GM12878 (cell line): ENCODE results near the gene PARM1. TPM values are rescaled to one million over a fixed set of nuclear protein-coding genes. Genes with fewer than 3 reads are reported as not detected.

Source experiments
- ATAC-seq: fragments of 200-7000 bp; cut with Tn5 transposase; 3 replicates; pipeline ENCODE4 v1.9.1; 2020; ENCODE audit warnings: mild to moderate bottlenecking, moderate library complexity
- BruUV-seq: library from RNA; stranded (reverse); fragments of 400-500 nt; replicated peaks from 2 replicates; lab custom pipeline; 2021; lab: Mats Ljungman, UMichigan
- CTCF ChIA-PET: fragments of 300-600 bp; sonication (Branson Sonifier 250); formaldehyde crosslinking; extraction: SDS; loops from one replicate; lab custom pipeline; 2021; ENCODE audit warnings: inconsistent platforms; lab: Yijun Ruan, JAX
- POLR2A ChIA-PET: fragments of 350-600 bp; formaldehyde crosslinking; extraction: SDS; loops from one replicate; lab custom pipeline; 2021; ENCODE audit warnings: inconsistent platforms; lab: Charles Lee
- RAD21 ChIA-PET: fragments of 300-600 bp; sonication (Branson Sonifier 250); formaldehyde crosslinking; loops from one replicate; lab custom pipeline; 2023; ENCODE audit warnings: antibody characterized with exemption; ENCODE audit not compliant: unreplicated experiment; lab: Charles Lee
- SMC1A ChIA-PET: fragments of 300-600 bp; sonication (Branson Sonifier 250); formaldehyde crosslinking; loops from one replicate; lab custom pipeline; 2023; ENCODE audit not compliant: unreplicated experiment, uncharacterized antibody; lab: Charles Lee
- DNase-seq: peaks from one replicate; pipeline ENCODE4 v3.0.0-alpha.2; 2011; ENCODE audit warnings: low read depth, low spot score
- FAIRE-seq: peaks from 3 replicates; lab custom pipeline; 2011; peaks lifted over from hg19 to GRCh38; lab: Jason Lieb, UNC
- H2AFZ ChIP-seq: 2 replicates; pipeline ENCODE4 v1.6.0; 2011; ENCODE audit warnings: low read depth, low read length, control low read depth; ENCODE audit not compliant: control insufficient read depth
- H3K27ac ChIP-seq: 2 replicates; pipeline ENCODE4 v1.5.1; 2011; ENCODE audit warnings: control low read depth; ENCODE audit not compliant: control insufficient read depth, insufficient read depth
- H3K27me3 ChIP-seq, 2 experiments: replicated peaks in 1 of 2; 2 replicates each; pipeline versions ENCODE4 v1.6.0 to v1.6.1; 2011; ENCODE audit warnings: low read length in 1 of 2; ENCODE audit not compliant: control insufficient read depth in 2 of 2, insufficient read depth in 2 of 2
- H3K36me3 ChIP-seq, 2 experiments: 2 replicates each; pipeline ENCODE4 v1.5.1; 2011; ENCODE audit warnings: low read length in 1 of 2; ENCODE audit not compliant: control insufficient read depth in 2 of 2, insufficient read depth in 2 of 2
- H3K4me1 ChIP-seq: 2 replicates; pipeline ENCODE4 v1.6.1; 2011; ENCODE audit warnings: mild to moderate bottlenecking, low read length, moderate library complexity, mixed read lengths; ENCODE audit not compliant: control insufficient read depth, insufficient read depth
- H3K4me2 ChIP-seq: 2 replicates; pipeline ENCODE4 v1.6.0; 2011; ENCODE audit warnings: control low read depth; ENCODE audit not compliant: control insufficient read depth, insufficient read depth
- H3K4me3 ChIP-seq: fragments of 200-600 bp; sonication (generic); 2 replicates; pipeline ENCODE4 v1.5.1; 2016
- H3K79me2 ChIP-seq: 2 replicates; pipeline ENCODE4 v1.6.0; 2011; ENCODE audit warnings: low read length; ENCODE audit not compliant: control insufficient read depth, insufficient read depth
- H3K9ac ChIP-seq: 2 replicates; pipeline ENCODE4 v1.8.0; 2011; ENCODE audit warnings: low read length, control low read depth, mixed read lengths; ENCODE audit not compliant: control insufficient read depth, insufficient read depth
- H3K9me3 ChIP-seq: replicated peaks from 3 replicates; pipeline ENCODE4 v1.5.1; 2011; ENCODE audit warnings: mild to moderate bottlenecking, low read length; ENCODE audit not compliant: control insufficient read depth, insufficient read depth
- H4K20me1 ChIP-seq: 2 replicates; pipeline ENCODE4 v1.6.0; 2011; ENCODE audit not compliant: control insufficient read depth, insufficient read depth
- BRCA1 ChIP-seq: IDR thresholded peaks from 2 replicates; pipeline ENCODE4 v1.6.1; 2011; ENCODE audit warnings: low read depth, low read length, improper control_type of control experiment
- KDM1A ChIP-seq: fragments of 200-600 bp; sonication (generic); IDR thresholded peaks from 2 replicates; pipeline ENCODE4 v1.6.1; 2016; ENCODE audit warnings: borderline replicate concordance
- NFIC ChIP-seq: IDR thresholded peaks from 2 replicates; pipeline ENCODE4 v1.6.1; 2012; ENCODE audit warnings: low read depth, mild to moderate bottlenecking, inconsistent platforms, low read length, moderate library complexity
- NR2F1 ChIP-seq: fragments of 450-650 bp; conservative IDR thresholded peaks from 2 replicates; pipeline ENCODE4 v1.6.1; 2017; ENCODE audit warnings: mild to moderate bottlenecking
- PML ChIP-seq: IDR thresholded peaks from 2 replicates; pipeline ENCODE4 v1.6.1; 2012; ENCODE audit warnings: low read length, inconsistent platforms
- SMAD5 ChIP-seq: IDR thresholded peaks from 2 replicates; pipeline ENCODE4 v1.6.1; 2016; ENCODE audit warnings: antibody characterized with exemption, low read depth
- SPI1 ChIP-seq: IDR thresholded peaks from 2 replicates; pipeline ENCODE4 v1.6.1; 2011; ENCODE audit warnings: low read depth, mild to moderate bottlenecking, low read length, moderate library complexity, borderline replicate concordance; ENCODE audit not compliant: insufficient read depth
- ZNF384 ChIP-seq: IDR thresholded peaks from 2 replicates; pipeline ENCODE4 v1.6.1; 2012; ENCODE audit warnings: low read depth, mild to moderate bottlenecking, low read length, improper control_type of control experiment, borderline replicate concordance
- WGBS: methylation state at CpG from one replicate; pipeline ENCODE4 v1.1.6; 2016; ENCODE audit warnings: low lambda C conversion rate; ENCODE audit not compliant: insufficient replicate concordance, insufficient coverage; ENCODE audit errors: missing lambda C conversion rate; 5-methylcytosine and 5-hydroxymethylcytosine counted together
- in situ Hi-C: fragments of 300-500 bp; cut with MboI; formaldehyde crosslinking; loops from 9 replicates; pipeline ENCODE4 v1.14.3; 2018; ENCODE audit warnings: mixed read lengths
- intact Hi-C: fragments of 100-400 bp; cut with micrococcal nuclease; formaldehyde crosslinking; loops from one replicate; pipeline ENCODE4 v1.14.2; 2022; ENCODE audit not compliant: unreplicated experiment
- polyA plus RNA-seq, 11 experiments: library from polyadenylated mRNA; depleted of rRNA in 4 of 11; unstranded in 6 of 11; stranded (reverse) in 5 of 11; fragments of >200 nt; fragmentation: Nextera tagmentation in 4 of 11; fragmentation: Illumina TruSeq in 1 of 11; extraction: Ambion mirVana in 4 of 11; extraction: Trizol in 1 of 11; gene quantifications; 1 replicate in 1 of 11; 2 replicates in 10 of 11; pipeline versions ENCODE4 v1.2.1 to v1.2.3, GENCODE V29; 2011 to 2016; ENCODE audit warnings: inconsistent platforms in 2 of 11, missing spikeins in 2 of 11, low read depth in 1 of 11
- total RNA-seq, 4 experiments: library from RNA; depleted of rRNA in 3 of 4; stranded (reverse); fragments of >200 nt in 3 of 4; fragmentation: Illumina TruSeq in 1 of 4; extraction: Trizol in 1 of 4; gene quantifications; 2 replicates each; pipeline versions ENCODE4 v1.2.1 to v1.2.3, GENCODE V29; 2013 to 2021
- TF ChIP-seq, protein P1 (sequence below): fragments of 450-650 bp; IDR thresholded peaks from 2 replicates; pipeline ENCODE4 v1.6.1; 2017; ENCODE audit warnings: low read depth, mild to moderate bottlenecking, moderate library complexity
- TF ChIP-seq, protein P2 (sequence below): IDR thresholded peaks from 2 replicates; pipeline ENCODE4 v1.6.1; 2012; ENCODE audit warnings: improper control_type of control experiment, low read depth, low read length; ENCODE audit not compliant: insufficient replicate concordance

PARM1 gene
- total and polyA plus RNA-seq, 10 of the 15 experiments (the other 5 are each of a cell fraction or from before 2014, with no cell fraction given), result 13.9 to 56.2 (median 41.3) TPM

DNA sequence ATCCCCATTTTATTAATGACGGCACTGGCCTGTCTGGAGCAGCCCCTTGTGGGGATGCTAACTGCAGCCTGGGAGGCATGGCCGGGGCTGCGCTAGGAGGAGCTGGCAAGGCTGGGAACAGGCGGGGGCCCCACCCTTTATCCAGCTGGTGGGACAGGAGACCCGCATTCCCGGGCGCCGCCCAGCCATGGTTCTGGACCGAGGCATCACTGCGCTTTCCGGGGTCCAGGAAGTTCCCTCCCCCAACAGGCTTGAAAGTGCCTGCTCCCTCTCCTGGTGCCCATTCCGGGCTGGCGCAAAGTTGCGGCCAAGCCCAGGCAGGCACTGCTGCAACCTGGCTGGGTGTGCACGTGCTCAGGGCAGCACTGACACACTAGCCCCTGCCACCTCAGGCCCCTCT is 124.5 kb downstream of the PARM1 start:
- ATAC-seq (no peak), DNase-seq (no peak), FAIRE-seq (no peak)
- ChIA-PET POLR2A (no interaction called here), CTCF (no interaction called here), RAD21 (interaction anchor here (1.1 kb wide), 1 partner anchor 233 kb away, joined by 3 read pairs; no protein-coding TSS in a partner anchor), SMC1A (interaction anchor here (1.6 kb wide), 1 partner anchor 31 kb away, joined by 5 read pairs; no protein-coding TSS in a partner anchor)
- H3K27ac ChIP-seq, result no peak overlapping the region
- H3K9me3 ChIP-seq, result no peaks in the 10 kb centered on the region
- H3K36me3 ChIP-seq, result no peaks in the 10 kb centered on the region
- intact Hi-C loops (no loop called here), in situ Hi-C loops (no loop called here)
- H3K4me1 ChIP-seq, result no peaks in the 10 kb centered on the region
- H4K20me1 ChIP-seq, result no peaks in the 10 kb centered on the region
- H3K27me3 ChIP-seq, result no peaks in the 10 kb centered on the region
- no peak for TF ChIP-seq PML
- no peak for TF ChIP-seq NFIC
- TF ChIP-seq, protein P1, sequence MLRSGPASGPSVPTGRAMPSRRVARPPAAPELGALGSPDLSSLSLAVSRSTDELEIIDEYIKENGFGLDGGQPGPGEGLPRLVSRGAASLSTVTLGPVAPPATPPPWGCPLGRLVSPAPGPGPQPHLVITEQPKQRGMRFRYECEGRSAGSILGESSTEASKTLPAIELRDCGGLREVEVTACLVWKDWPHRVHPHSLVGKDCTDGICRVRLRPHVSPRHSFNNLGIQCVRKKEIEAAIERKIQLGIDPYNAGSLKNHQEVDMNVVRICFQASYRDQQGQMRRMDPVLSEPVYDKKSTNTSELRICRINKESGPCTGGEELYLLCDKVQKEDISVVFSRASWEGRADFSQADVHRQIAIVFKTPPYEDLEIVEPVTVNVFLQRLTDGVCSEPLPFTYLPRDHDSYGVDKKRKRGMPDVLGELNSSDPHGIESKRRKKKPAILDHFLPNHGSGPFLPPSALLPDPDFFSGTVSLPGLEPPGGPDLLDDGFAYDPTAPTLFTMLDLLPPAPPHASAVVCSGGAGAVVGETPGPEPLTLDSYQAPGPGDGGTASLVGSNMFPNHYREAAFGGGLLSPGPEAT, result no peak
- no peak for TF ChIP-seq KDM1A
- TF ChIP-seq ZNF384, result no peak
- no peak for TF ChIP-seq BRCA1
- no peak for TF ChIP-seq SPI1
- no peak for TF ChIP-seq SMAD5
- TF ChIP-seq, protein P2, sequence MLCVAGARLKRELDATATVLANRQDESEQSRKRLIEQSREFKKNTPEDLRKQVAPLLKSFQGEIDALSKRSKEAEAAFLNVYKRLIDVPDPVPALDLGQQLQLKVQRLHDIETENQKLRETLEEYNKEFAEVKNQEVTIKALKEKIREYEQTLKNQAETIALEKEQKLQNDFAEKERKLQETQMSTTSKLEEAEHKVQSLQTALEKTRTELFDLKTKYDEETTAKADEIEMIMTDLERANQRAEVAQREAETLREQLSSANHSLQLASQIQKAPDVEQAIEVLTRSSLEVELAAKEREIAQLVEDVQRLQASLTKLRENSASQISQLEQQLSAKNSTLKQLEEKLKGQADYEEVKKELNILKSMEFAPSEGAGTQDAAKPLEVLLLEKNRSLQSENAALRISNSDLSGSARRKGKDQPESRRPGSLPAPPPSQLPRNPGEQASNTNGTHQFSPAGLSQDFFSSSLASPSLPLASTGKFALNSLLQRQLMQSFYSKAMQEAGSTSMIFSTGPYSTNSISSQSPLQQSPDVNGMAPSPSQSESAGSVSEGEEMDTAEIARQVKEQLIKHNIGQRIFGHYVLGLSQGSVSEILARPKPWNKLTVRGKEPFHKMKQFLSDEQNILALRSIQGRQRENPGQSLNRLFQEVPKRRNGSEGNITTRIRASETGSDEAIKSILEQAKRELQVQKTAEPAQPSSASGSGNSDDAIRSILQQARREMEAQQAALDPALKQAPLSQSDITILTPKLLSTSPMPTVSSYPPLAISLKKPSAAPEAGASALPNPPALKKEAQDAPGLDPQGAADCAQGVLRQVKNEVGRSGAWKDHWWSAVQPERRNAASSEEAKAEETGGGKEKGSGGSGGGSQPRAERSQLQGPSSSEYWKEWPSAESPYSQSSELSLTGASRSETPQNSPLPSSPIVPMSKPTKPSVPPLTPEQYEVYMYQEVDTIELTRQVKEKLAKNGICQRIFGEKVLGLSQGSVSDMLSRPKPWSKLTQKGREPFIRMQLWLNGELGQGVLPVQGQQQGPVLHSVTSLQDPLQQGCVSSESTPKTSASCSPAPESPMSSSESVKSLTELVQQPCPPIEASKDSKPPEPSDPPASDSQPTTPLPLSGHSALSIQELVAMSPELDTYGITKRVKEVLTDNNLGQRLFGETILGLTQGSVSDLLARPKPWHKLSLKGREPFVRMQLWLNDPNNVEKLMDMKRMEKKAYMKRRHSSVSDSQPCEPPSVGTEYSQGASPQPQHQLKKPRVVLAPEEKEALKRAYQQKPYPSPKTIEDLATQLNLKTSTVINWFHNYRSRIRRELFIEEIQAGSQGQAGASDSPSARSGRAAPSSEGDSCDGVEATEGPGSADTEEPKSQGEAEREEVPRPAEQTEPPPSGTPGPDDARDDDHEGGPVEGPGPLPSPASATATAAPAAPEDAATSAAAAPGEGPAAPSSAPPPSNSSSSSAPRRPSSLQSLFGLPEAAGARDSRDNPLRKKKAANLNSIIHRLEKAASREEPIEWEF, result no peak
- no peak for TF ChIP-seq NR2F1
- H3K9ac ChIP-seq, result no peak overlapping the region
- no peak overlapping the region for H3K4me2 ChIP-seq
- H3K4me3 ChIP-seq, result no peak overlapping the region
- H3K79me2 ChIP-seq, result no peaks in the 10 kb centered on the region
- BruUV-seq, result no TSS peak
- no peak overlapping the region for H2AFZ ChIP-seq
- WGBS, result 78% methylated on average over 14 of the region's 15 CpGs
